ENCODE results near the gene ARID5B.

GRCh38 chr10:61965703-61966395, 64.3 kb downstream of the ARID5B start:
- TF ChIP-seq CTCF (IDR thresholded peaks at IDR 0.05), result no peak
- no peak for TF ChIP-seq POLR2A (IDR thresholded peaks at IDR 0.05)
